HT-29 (cell line): Measurements from ENCODE around the gene FPGS. TPM values are rescaled to one million over a fixed set of nuclear protein-coding genes. Genes with fewer than 3 reads are reported as not detected.

Experiments used
- DNase-seq: peaks from one replicate; pipeline ENCODE4 v3.0.0-alpha.2; 2015; ENCODE audit warnings: low spot score
- small RNA-seq: library from RNA; depleted of rRNA; stranded (forward); fragments of <200 nt; gene quantifications from one replicate; pipeline ENCODE3, GENCODE V24; 2014
- total RNA-seq: library from RNA; depleted of rRNA; stranded (reverse); fragments of >200 nt; shearing (Covaris generic); gene quantifications from 2 replicates; pipeline ENCODE4 v1.2.3, GENCODE V29; 2014; rRNA removed

The FPGS gene
- total RNA-seq, 1 experiment from 2014 or later, result 200 TPM

- peak; percentile 42 for DNase-seq
These were observed 55.4 kb downstream of the FPGS start for GRCh38 chr9:127858041-127858512.

DNA sequence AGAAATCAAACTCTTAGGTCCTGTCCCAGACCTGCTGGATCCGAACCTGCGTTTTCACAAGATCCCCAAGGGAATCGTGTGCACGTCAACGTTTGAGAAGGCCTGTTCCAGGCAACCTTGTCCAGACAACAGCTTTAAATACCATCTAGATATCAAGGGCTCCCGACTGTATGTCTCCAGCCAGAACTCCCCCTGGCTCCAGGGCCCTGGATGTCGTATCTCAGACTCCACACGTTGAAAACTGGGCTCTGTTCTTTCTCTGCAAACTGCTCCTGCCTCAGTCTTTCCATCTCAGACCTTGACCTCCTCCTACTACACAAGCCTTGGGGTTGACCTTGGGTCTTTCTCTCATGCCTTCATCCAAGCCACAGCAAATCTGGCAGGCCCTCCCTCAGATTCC, 57.6 kb downstream of the FPGS start:
- no peak for DNase-seq

DNA sequence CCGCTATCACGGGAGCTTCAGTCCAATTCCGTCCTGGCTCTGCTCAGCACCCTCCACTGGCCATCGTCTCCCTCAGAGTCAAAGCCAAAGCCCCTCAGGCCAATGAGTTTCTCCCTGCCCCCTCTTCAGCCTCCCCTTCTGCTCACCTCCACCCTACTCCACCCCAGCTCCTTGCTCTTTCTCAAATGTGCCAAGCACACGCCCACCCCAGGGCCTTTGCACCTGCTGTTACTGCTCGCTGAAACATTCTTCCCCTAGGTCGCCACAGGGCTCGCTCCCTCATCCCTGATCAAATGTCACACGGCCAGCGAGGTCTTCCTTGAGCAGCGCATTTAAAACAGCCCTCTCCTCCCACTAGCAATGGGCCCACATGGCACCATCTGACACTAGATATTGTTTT, 58.1 kb downstream of the FPGS start:
- no peak for DNase-seq

- no peak for DNase-seq
These were observed 59.7 kb downstream of the FPGS start for GRCh38 chr9:127862075-127863011.

DNA sequence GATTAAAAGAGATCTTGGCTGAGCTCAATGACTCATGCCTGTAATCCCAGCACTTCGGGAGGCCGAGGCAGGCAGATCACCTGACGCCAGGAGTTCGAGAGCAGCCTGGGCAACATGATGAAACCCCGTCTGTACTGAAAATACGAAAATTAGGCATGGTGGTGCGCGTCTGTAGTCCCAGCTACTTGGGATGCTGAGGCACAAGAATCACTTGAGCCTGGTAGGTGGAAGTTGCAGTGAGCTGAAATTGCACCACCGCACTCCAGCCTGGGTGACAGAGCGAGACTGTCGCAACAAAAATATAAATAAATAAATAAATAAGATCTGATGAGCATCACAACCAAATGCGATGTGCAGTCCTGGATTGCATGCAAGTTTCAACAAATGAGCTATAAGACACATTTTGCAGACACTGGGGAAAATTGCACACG, 60.5 kb downstream of the FPGS start:
- DNase-seq, result no peak

Small RNA genes within 50 kb of the gene (small RNA-seq; reads per million reads assigned to genes)
- gene RF00019 (not detected), gene RNA5SP296 (not detected)

Other genes with a start within 250 kb of the FPGS start
- 6.3 and 8.0 TPM in 2 replicates for gene STXBP1, start 190.6 kb upstream of the FPGS start, total RNA-seq
- gene CFAP157, start 95.9 kb upstream of the FPGS start, total RNA-seq, result 0.26 and 0.28 TPM in 2 replicates
- 45.5 and 49.6 TPM in 2 replicates for gene PTRH1, start 87.2 kb upstream of the FPGS start, total RNA-seq
- gene TTC16, start 86.8 kb upstream of the FPGS start, total RNA-seq, result not detected in 2 replicates
- 14.3 and 18.9 TPM in 2 replicates for gene TOR2A, start 67.6 kb upstream of the FPGS start, total RNA-seq
- not detected in 2 replicates for gene SH2D3C, start 24.2 kb upstream of the FPGS start, total RNA-seq
- gene CDK9, start 16.8 kb upstream of the FPGS start, total RNA-seq, result 42.6 and 45.4 TPM in 2 replicates
- 6.1 and 6.4 TPM in 2 replicates for gene ENG, start 51.8 kb downstream of the FPGS start, total RNA-seq
- 85.0 and 101 TPM in 2 replicates for gene AK1, start 74.8 kb downstream of the FPGS start, total RNA-seq
- gene ST6GALNAC6, start 96.7 kb downstream of the FPGS start, total RNA-seq, result 14.5 and 16.6 TPM in 2 replicates
- gene ST6GALNAC4, start 114.2 kb downstream of the FPGS start, total RNA-seq, result 60.1 and 84.2 TPM in 2 replicates
- 1.2 and 3.8 TPM in 2 replicates for gene PIP5KL1, start 127.9 kb downstream of the FPGS start, total RNA-seq
- 44.3 and 47.0 TPM in 2 replicates for gene DPM2, start 135.0 kb downstream of the FPGS start, total RNA-seq
- 36.0 and 45.3 TPM in 2 replicates for gene EEIG1, start 178.1 kb downstream of the FPGS start, total RNA-seq